Left renal cortex interstitium (tissue), 4 donors: ENCODE measurements around the gene PYY. TPM values are rescaled to one million over a fixed set of nuclear protein-coding genes. Genes with fewer than 3 reads are reported as not detected.
"Not testable (repeated sequence)": the region's sequence is repeated elsewhere in the genome, so short reads cannot be mapped to it uniquely, and the experiment has no call there.

Experiments used
- DNase-seq, 4 donors: peaks; one replicate each; pipeline ENCODE4 v3.0.0-alpha.2; 2013; ENCODE audit warnings: low read depth in 4 of 4, low spot score in 2 of 4, missing footprints in 1 of 4
- polyA plus RNA-seq, 4 donors: library from polyadenylated mRNA; unstranded; fragments of 120-200 nt; gene quantifications; one replicate each; pipeline ENCODE4 v1.2.1, GENCODE V29; 2013; ENCODE audit not compliant: insufficient read length in 4 of 4

PYY gene
- under 1 TPM; 0.21 to 0.33 (median 0.24) TPM for polyA plus RNA-seq

GRCh38 chr17:43953746-43954145 lies at the start of gene PYY:
Gene PYY (minus strand): TSS chr17:43953940. CDS start chr17:43953483, 457 bp downstream.
- no peak for DNase-seq

GRCh38 chr17:44002141-44002848 lies 48.6 kb upstream of the PYY start:
- no peak for DNase-seq

DNA sequence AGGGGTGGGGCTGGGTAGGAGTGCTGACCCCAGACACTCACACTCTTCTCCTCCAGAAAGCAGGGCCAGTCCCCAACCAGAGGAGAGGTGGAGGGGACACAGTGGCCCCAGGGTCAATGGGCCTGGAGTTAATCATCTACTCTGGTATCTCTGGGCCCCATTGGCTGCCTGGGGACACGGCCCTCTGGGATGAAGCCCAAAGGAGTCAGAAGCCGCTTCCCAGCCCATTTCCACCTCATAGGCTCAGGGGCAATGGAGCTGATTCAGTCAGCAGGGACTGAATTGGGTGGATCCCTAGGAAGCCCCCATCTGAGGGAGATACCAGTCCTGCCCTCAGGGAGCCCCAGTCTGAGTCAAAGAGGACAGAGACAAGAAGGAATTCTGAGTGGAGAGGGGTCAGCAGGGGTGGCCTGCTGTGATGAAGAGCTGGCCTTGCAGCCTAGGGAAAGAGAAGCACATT lies 47.8 kb upstream of the PYY start:
- DNase-seq = no peak

GRCh38 chr17:44000871-44001460 lies 47.2 kb upstream of the PYY start:
- no peak for DNase-seq

GRCh38 chr17:44000141-44000860 lies 46.6 kb upstream of the PYY start:
- DNase-seq = no peak

DNA sequence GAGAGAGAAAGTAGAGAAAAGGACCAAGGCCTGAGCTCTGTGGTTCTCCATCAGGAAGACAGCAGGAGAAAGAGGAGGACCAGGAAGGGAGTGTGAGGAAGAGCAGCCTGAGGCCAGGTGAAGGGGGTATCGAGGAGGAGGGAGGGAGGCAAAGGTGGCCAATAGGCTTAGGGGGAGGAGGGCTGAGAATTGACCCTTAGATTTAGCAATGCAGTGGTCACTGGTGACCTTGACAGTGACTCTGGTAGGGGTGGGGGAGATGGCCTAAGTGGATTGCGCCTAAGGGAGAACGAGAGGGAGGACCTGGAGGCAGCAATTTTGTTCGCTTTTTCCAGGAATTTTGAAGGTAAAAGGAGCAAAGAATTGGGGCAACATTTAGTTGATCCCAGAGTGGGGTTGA lies 45.3 kb upstream of the PYY start:
- DNase-seq = no peak

- no peak for DNase-seq
Measured at GRCh38 chr17:43998552-43998951, 44.8 kb upstream of the PYY start.

- DNase-seq = not testable (repeated sequence)
Measured at GRCh38 chr17:43997180-43997579, 43.4 kb upstream of the PYY start.

DNA sequence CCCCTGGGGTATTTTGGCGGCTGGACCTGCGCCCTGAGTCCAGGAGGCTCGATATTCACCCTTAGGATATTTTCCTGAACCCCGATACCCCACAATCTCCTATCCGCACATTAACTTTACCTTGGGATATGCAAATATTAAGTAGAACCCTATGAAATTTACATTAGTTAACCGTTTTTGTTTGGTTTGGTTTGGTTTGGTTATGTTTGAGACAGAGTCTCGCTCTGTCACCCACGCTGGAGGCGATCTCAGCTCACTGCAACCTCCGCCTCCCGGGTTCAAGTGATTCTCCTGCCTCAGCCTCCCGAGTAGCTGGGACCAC lies 41.4 kb upstream of the PYY start:
- DNase-seq = no peak

DNA sequence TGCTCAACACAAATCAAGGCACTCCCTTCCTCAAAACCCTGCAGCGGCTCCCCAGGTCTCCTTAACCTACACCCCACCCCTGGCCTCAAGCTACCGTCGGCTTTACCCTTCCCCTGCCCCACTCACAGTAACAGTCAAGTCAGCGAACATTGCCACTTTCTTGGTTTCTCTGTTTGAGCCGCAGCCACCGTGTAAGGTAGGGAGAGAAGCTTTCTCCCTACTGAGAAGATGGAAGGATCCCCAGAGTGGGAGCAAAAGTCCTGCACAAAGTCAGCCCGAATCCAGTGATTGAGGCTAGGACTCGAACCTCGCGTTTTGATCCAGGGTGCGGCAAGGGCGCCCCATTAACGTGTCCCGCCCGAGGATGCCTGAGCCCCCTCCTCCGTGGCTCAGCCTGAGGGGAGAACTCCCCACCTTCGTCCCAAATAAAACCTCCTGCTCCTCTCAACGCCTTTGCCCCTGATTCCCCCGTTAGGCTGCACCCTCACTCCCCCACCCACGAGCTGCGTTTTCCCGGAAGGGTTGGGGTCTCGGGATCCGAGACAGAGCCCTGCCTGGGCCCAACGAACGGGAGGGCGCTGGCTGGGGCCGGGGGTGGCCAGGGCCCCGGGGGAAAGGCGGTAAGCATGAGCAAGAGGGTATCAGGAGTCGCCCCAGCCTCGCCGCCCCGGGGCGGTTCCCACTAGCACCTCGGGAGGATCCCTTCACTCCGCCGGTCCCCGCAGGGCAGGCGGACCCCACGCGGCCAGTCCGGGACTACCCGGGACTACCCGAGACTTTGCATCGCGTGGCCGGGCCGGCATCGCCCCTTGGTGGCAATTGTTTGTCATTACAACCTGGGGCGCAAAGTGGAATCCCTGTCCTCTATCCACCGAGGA lies 40.8 kb upstream of the PYY start:
- DNase-seq = no peak

DNA sequence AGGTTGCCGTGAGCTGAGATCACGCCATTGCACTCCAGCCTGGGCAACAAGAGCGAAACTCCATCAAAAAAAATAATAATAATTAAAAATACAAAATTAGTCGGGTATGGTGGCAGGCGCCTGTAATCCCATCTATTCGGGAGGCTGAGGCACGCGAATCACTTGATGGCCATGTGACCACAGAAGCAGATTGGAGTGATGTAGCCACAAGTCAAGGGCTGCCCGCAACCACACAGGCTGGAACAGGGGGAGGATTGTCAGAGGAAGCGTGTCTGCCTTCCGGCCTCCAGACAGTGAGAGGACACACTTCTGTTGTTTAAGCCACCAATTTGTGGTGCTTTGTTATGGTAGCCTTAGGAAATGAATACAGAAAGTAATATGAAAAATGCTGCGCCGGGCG lies 38.9 kb upstream of the PYY start:
- DNase-seq = no peak

- DNase-seq = no peak
Measured at GRCh38 chr17:43988301-43988700, 34.6 kb upstream of the PYY start.

DNA sequence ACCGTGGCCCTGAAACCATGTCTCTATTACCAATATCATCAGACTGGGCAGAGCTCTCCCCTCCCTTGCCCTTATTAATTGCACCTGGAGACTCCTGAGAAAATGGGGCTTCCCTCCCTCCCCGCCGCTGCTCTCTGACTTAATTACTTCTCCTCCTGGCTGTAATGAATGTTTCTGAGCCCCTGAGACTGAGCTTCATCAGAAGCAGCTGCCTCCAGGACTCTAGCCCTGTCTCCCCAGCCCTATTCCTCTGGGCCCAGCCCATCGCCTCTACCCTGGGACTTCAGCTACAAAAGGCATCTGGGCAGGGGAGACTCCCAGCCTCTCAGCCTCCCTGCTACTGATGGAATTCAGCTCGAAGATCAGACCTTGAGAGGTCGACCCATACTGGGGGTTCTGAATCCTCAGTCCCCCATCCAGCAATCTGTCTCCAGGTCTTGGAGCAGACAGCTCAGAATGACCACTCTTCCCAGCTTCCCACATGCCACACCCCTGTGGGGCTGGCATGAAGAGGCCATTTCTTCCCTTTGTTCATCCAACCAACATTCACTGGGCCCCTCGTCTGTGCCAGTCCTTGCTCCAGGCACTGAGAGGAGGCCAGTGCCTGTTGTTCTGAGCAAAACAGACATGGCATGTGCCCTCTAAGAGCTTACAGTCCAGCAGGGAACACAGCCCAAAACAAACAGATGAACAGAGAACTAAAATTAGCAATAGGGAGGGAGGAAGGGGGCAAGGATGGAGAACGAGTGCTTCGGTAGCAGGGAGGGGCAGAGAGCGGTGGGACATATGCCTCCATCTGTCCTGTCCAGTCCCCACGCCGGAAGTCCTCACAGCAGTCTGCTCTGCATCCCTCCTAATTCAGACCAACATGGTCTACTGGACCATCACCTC lies 33.6 kb upstream of the PYY start:
- no peak for DNase-seq

GRCh38 chr17:43986225-43986981 lies 32.7 kb upstream of the PYY start:
- DNase-seq = no peak

DNA sequence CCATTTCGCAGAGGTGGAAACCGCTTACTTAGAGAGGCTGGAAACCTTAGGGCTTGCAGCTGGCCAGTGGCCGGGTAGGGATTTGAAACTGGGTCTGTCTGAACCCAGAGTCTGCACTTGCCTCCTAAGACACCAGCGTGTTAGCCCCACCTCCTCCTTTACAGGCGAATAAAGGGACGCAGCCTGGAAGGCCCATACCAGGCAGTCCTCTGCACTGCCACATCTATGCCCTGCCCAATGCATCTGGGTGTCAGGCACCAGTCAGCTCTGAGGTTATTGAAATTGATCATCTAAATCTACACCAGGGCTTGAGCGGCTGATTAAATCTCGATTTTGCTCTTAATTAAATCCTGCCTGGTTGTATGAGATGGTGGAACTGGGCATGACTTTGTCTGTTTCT lies 30.8 kb upstream of the PYY start:
- no peak for DNase-seq

GRCh38 chr17:43983515-43984411 lies 30.0 kb upstream of the PYY start:
- DNase-seq = no peak

DNA sequence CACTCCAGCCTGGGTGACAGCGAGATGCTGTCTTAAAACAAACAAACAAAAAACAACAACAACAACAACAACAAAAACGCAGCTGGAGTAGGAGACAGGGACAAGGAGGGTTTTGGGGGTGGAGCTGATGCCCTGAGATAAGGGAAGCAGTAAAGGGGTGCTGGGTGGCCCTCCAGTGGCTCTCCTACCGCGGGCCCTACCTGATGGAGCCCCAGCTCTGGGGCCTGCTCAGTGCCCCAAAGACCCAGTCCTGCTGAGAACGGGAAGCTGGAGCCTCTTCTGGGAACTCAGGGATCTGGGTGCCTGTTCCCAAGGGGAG lies 29.4 kb upstream of the PYY start:
- no peak for DNase-seq

DNA sequence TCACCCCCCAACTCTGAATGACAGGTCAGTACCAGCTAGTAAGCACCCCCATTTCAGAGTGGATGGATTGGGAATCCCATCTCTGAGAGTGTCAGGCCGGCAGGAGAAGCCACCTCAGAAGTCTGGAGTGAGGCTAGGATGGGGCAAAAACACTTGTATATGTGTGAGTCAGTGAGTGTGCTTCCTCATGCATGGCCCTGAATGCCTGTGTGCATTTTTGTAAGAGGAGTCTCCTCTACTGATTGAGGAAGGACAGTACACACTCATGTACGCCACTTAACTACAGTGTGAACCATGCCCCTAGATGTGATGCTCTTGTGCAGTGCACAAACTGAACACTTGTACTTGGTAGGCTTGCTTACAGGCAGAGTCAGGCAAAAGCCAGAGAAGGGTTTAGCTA lies 28.4 kb upstream of the PYY start:
- DNase-seq = no peak
